GM15510 (cell line): Measurements from ENCODE around the gene BATF3.

Experiments
- POLR2A ChIP-seq: IDR thresholded peaks from 3 replicates; pipeline ENCODE4 v1.6.1; 2011; ENCODE audit warnings: borderline replicate concordance; ENCODE audit not compliant: insufficient read length; ENCODE audit errors: extremely low read depth

Gene BATF3

GRCh38 chr1:212699625-212700222 is at the start of gene BATF3:
Gene BATF3 (minus strand): TSS chr1:212699840. CDS start chr1:212699762, 78 bp downstream.
- TF ChIP-seq POLR2A = peak; percentile 8

GRCh38 chr1:212746546-212746945 is 46.9 kb upstream of the BATF3 start:
- TF ChIP-seq POLR2A = no peak

GRCh38 chr1:212745303-212745702 is 45.7 kb upstream of the BATF3 start:
- TF ChIP-seq POLR2A = no peak

- TF ChIP-seq POLR2A = no peak
These were observed 44.3 kb upstream of the BATF3 start for GRCh38 chr1:212743901-212744475.

GRCh38 chr1:212738330-212738729 is 38.7 kb upstream of the BATF3 start:
- no peak for TF ChIP-seq POLR2A

- no peak for TF ChIP-seq POLR2A
These were observed 37.9 kb upstream of the BATF3 start for GRCh38 chr1:212737559-212737958.

GRCh38 chr1:212733109-212733508 is 33.5 kb upstream of the BATF3 start:
- TF ChIP-seq POLR2A = no peak

GRCh38 chr1:212731630-212732029 is 32.0 kb upstream of the BATF3 start:
- TF ChIP-seq POLR2A = no peak

- TF ChIP-seq POLR2A = no peak
These were observed 29.0 kb upstream of the BATF3 start for GRCh38 chr1:212728606-212729005.

GRCh38 chr1:212727386-212728181 is 27.9 kb upstream of the BATF3 start:
- no peak for TF ChIP-seq POLR2A

- TF ChIP-seq POLR2A = no peak
These were observed 22.8 kb upstream of the BATF3 start for GRCh38 chr1:212722270-212722957.

- TF ChIP-seq POLR2A = no peak
These were observed 22.0 kb upstream of the BATF3 start for GRCh38 chr1:212721388-212722247.

- TF ChIP-seq POLR2A = no peak
These were observed 20.0 kb upstream of the BATF3 start for GRCh38 chr1:212719633-212720032.

- no peak for TF ChIP-seq POLR2A
These were observed 18.9 kb upstream of the BATF3 start for GRCh38 chr1:212718499-212718898.
